GM12891 (cell line): ENCODE measurements around the gene DUSP8.

Experiments used
- PAX5 ChIP-seq: IDR thresholded peaks from 2 replicates; pipeline ENCODE4 v1.6.1; 2011; ENCODE audit warnings: low read length, moderate library complexity, mild to moderate bottlenecking; ENCODE audit not compliant: insufficient read depth, severe bottlenecking
- POLR2A ChIP-seq: IDR thresholded peaks from 2 replicates; pipeline ENCODE4 v1.6.1; 2011; ENCODE audit warnings: low read depth, low read length, control low read depth
- POLR2AphosphoS5 ChIP-seq: IDR thresholded peaks from 2 replicates; pipeline ENCODE4 v1.6.1; 2011; ENCODE audit warnings: low read depth, low read length, control low read depth
- SPI1 ChIP-seq: IDR thresholded peaks from 2 replicates; pipeline ENCODE4 v1.6.1; 2011; ENCODE audit warnings: low read depth, low read length, control low read depth
- TAF1 ChIP-seq: IDR thresholded peaks from 2 replicates; pipeline ENCODE4 v1.6.1; 2011; ENCODE audit warnings: low read depth, low read length, control low read depth

DNA sequence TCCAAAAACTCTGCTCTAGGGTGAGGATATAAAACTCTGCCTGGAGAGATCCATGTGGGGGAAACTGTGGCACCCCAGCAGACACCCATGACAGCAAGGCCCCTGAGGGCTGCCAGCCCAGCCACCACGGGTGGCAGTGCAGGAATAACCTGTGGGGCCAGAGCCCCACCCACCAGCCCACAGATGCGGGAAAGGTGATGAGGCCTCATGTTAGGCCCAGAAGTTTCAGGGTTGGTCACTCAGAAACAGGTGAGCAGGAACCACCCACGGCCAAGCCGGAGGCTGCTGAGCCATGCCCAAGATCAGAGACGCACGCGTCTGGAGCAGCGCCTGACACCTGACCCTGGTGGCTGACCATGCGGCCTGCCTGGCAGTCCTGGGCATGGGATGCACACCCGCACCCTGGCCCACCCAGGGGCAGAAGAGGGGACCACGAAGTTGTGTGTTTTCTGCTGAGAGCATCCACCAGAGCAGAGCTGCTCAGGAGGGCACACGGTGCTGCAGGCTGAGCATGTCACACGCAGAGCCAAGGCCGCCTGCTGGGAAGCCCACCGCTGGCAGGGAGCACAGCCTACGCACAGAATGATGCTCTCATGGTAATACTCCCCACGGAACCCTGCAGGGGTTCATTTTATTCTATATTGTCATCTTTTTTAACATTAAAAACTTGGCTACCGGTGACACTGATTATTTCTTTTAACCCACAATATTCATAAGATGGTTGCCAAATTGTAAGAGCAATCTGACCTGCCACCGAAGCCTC lies 41.2 kb downstream of the DUSP8 start:
- no peak for TF ChIP-seq POLR2AphosphoS5
- TF ChIP-seq POLR2A = no peak
- no peak for TF ChIP-seq TAF1
- TF ChIP-seq SPI1 = no peak
- TF ChIP-seq PAX5 = no peak
